Transverse colon (tissue), 4 donors: ENCODE measurements around the gene APPBP2. TPM values are rescaled to one million over a fixed set of nuclear protein-coding genes. Genes with fewer than 3 reads are reported as not detected.

Experiments
- DNase-seq: peaks from one replicate; pipeline ENCODE4 v3.0.0-alpha.2; 2019
- H3K27ac ChIP-seq, 4 donors: fragments of 200-600 bp; sonication (generic); 2 replicates each; pipeline ENCODE4 v1.5.1; 2016 to 2018; ENCODE audit warnings: inconsistent platforms in 4 of 4
- H3K27me3 ChIP-seq: fragments of 200-600 bp; sonication (generic); 2 replicates; pipeline ENCODE4 v1.5.1; 2017; ENCODE audit warnings: inconsistent platforms
- H3K36me3 ChIP-seq, 4 donors: fragments of 200-600 bp; sonication (generic); 2 replicates each; pipeline ENCODE4 v1.5.1; 2017 to 2019; ENCODE audit warnings: inconsistent platforms in 4 of 4
- H3K4me1 ChIP-seq, 4 donors: fragments of 200-600 bp; sonication (generic); 2 replicates each; pipeline ENCODE4 v1.5.1; 2017 to 2020; ENCODE audit warnings: inconsistent platforms in 4 of 4
- H3K4me3 ChIP-seq, 4 donors: fragments of 200-600 bp; sonication (generic); 1 replicate in 1 of 4; 2 replicates in 3 of 4; pipeline versions ENCODE4 v1.5.1 to v1.6.1; 2017 to 2019; ENCODE audit warnings: inconsistent platforms in 4 of 4
- H3K9me3 ChIP-seq, 2 donors: fragments of 200-600 bp; sonication (generic); 2 replicates each; pipeline ENCODE4 v1.5.1; 2017 to 2019; ENCODE audit warnings: inconsistent platforms in 2 of 2
- CTCF ChIP-seq, 5 experiments: fragments of 200-600 bp in 3 of 5; fragments of 450-650 bp in 2 of 5; sonication (generic) in 3 of 5; IDR thresholded peaks; 1 replicate in 2 of 5; 2 replicates in 3 of 5; pipeline ENCODE4 v1.5.1; 2016 to 2017; ENCODE audit warnings: antibody characterized with exemption in 5 of 5, inconsistent platforms in 3 of 5, mild to moderate bottlenecking in 2 of 5, moderate library complexity in 1 of 5
- EP300 ChIP-seq: sonication (generic); formaldehyde crosslinking; IDR thresholded peaks from one replicate; pipeline ENCODE4 v1.6.1; 2017; ENCODE audit warnings: antibody characterized with exemption, low read depth
- POLR2A ChIP-seq: fragments of 450-650 bp; IDR thresholded peaks from one replicate; pipeline ENCODE4 v1.6.1; 2016; ENCODE audit warnings: antibody characterized with exemption, mild to moderate bottlenecking, moderate library complexity
- POLR2AphosphoS5 ChIP-seq, 3 donors: sonication (generic); formaldehyde crosslinking; IDR thresholded peaks; one replicate each; pipeline ENCODE4 v1.6.1; 2016; ENCODE audit warnings: antibody characterized with exemption in 3 of 3
- WGBS, 2 donors: methylation state at CpG; one replicate each; pipeline ENCODE4 v1.1.5; 2018; ENCODE audit warnings: low coverage in 1 of 2; 5-methylcytosine and 5-hydroxymethylcytosine counted together
- in situ Hi-C, 4 donors: fragments of 200-750 bp; cut with MboI; loops; one replicate each; pipeline versions ENCODE4 v1.15.0 to v1.15.1; 2017; ENCODE audit warnings: low sequenced_read_pairs in 3 of 4, low pct_ligation_motif_present in 1 of 4, low pct_unique_long_range_greater_than_20kb in 1 of 4
- intact Hi-C: fragments of 100-400 bp; cut with DNase I; formaldehyde crosslinking; loops from one replicate; pipeline ENCODE4 v1.15.1; 2023; ENCODE audit warnings: low total_unique reads
- total RNA-seq, 4 donors: library from RNA; depleted of rRNA; stranded (reverse); fragments of >200 nt; gene quantifications; one replicate each; pipeline ENCODE4 v1.1.0, GENCODE V29; 2016

Gene APPBP2
- total RNA-seq, 4 donors from 2014 or later, result 10.1 to 24.8 (median 18.4) TPM

GRCh38 chr17:60563743-60564142, 37.7 kb upstream of the APPBP2 start:
- Histone ChIP-seq H3K36me3 (no peaks in the 10 kb centered on the region), H3K27ac (no peak overlapping the region), H3K27me3 (no peaks in the 10 kb centered on the region), H3K4me1 (no peaks in the 10 kb centered on the region), H3K9me3 (no peaks in the 10 kb centered on the region), H3K4me3 (no peak overlapping the region)
- intact Hi-C loops (no loop called here), in situ Hi-C loops (no loop called here)
- TF ChIP-seq POLR2A (no peak), POLR2AphosphoS5 (IDR thresholded peaks at IDR 0.05) (no peak), CTCF (IDR thresholded peaks at IDR 0.05) (no peak)
- no peak for DNase-seq
- 88% methylated on average over 2 of the region's 2 CpGs; no CpG with 5 or more reads in 1 of the 2 donors for WGBS, 2 donors

- Histone ChIP-seq H3K27ac (no peak overlapping the region), H3K4me1 (no peaks in the 10 kb centered on the region), H3K27me3 (no peaks in the 10 kb centered on the region), H3K36me3 (no peaks in the 10 kb centered on the region), H3K9me3 (no peaks in the 10 kb centered on the region), H3K4me3 (no peak overlapping the region)
- WGBS, 2 donors, result 71 to 77% methylated on average over 3 of the region's 3 CpGs
- no peak for TF ChIP-seq CTCF (IDR thresholded peaks at IDR 0.05)
- TF ChIP-seq POLR2A, result no peak
- TF ChIP-seq POLR2AphosphoS5 (IDR thresholded peaks at IDR 0.05), result no peak
- TF ChIP-seq EP300, result no peak
- in situ Hi-C loops (no loop called here), intact Hi-C loops (no loop called here)
- no peak for DNase-seq
Measured at GRCh38 chr17:60562421-60562820, 36.4 kb upstream of the APPBP2 start.

GRCh38 chr17:60560860-60561257, 34.8 kb upstream of the APPBP2 start:
- 91 to 100% methylated on average over 2 to 11 of the region's 11 CpGs for WGBS, 2 donors
- no peak for TF ChIP-seq EP300
- no peak for TF ChIP-seq POLR2AphosphoS5 (IDR thresholded peaks at IDR 0.05)
- no peak for TF ChIP-seq CTCF (IDR thresholded peaks at IDR 0.05)
- TF ChIP-seq POLR2A, result no peak
- no peaks in the 10 kb centered on the region for H3K36me3 ChIP-seq
- H3K4me1 ChIP-seq, result no peaks in the 10 kb centered on the region
- in situ Hi-C loops, result no loop called here
- no peak overlapping the region for H3K4me3 ChIP-seq
- no peaks in the 10 kb centered on the region for H3K9me3 ChIP-seq
- no peak for DNase-seq
- no peak overlapping the region for H3K27ac ChIP-seq
- H3K27me3 ChIP-seq, result no peaks in the 10 kb centered on the region
- intact Hi-C loops, result no loop called here

GRCh38 chr17:60559995-60560859, 34.2 kb upstream of the APPBP2 start:
- Histone ChIP-seq H3K27me3 (no peaks in the 10 kb centered on the region), H3K27ac (no peak overlapping the region), H3K4me1 (no peaks in the 10 kb centered on the region), H3K4me3 (no peak overlapping the region), H3K9me3 (no peaks in the 10 kb centered on the region), H3K36me3 (no peaks in the 10 kb centered on the region)
- no peak for DNase-seq
- intact Hi-C loops, result no loop called here
- in situ Hi-C loops, result no loop called here
- WGBS, 2 donors, result 78 to 93% methylated on average over 10 to 26 of the region's 26 CpGs
- TF ChIP-seq EP300 (no peak), POLR2AphosphoS5 (IDR thresholded peaks at IDR 0.05) (no peak), POLR2A (no peak), CTCF (IDR thresholded peaks at IDR 0.05) (no peak)
